K562 (cell line): Measurements from ENCODE around the gene IFI16. TPM values are rescaled to one million over a fixed set of nuclear protein-coding genes. Genes with fewer than 3 reads are reported as not detected.

Experiments used
- ATAC-seq: fragments of 200-7000 bp; cut with Tn5 transposase; 3 replicates; pipeline ENCODE4 v1.9.1; 2020; ENCODE audit warnings: moderate library complexity
- BruUV-seq: library from RNA; stranded (reverse); fragments of 400-500 nt; replicated peaks from 2 replicates; lab custom pipeline; 2021; lab: Mats Ljungman, UMichigan
- CTCF ChIA-PET: fragments of 300-600 bp; formaldehyde crosslinking; extraction: SDS; loops from one replicate; lab custom pipeline; 2021; ENCODE audit warnings: low intra/inter-chr PET ratio; lab: Yijun Ruan, JAX
- POLR2A ChIA-PET: fragments of 300-600, 350-650 bp; sonication (Branson Sonifier 250); formaldehyde crosslinking; extraction: SDS; loops from one replicate; lab custom pipeline; 2021; ENCODE audit warnings: antibody characterized with exemption, inconsistent platforms; lab: Yijun Ruan, JAX
- DNase-seq, 4 experiments: peaks; one replicate each; pipeline versions ENCODE4 v3.0.0 to v3.0.0-alpha.2; 2011 to 2018; ENCODE audit warnings: low spot score in 3 of 4, mixed read lengths in 3 of 4; ENCODE audit errors: extremely low read depth in 1 of 4
- FAIRE-seq: peaks from 2 replicates; lab custom pipeline; 2011; peaks lifted over from hg19 to GRCh38; lab: Jason Lieb, UNC
- H2AFZ ChIP-seq: 2 replicates; pipeline ENCODE4 v1.6.0; 2011; ENCODE audit warnings: low read depth, low read length, control low read depth, inconsistent platforms
- H3K27ac ChIP-seq: fragments of 200-600 bp; 3 replicates; pipeline ENCODE4 v1.8.0; 2011; ENCODE audit warnings: low read depth, mild to moderate bottlenecking, control low read depth, inconsistent platforms, low read length, moderate library complexity, mixed read lengths; ENCODE audit errors: extremely low read depth
- H3K27me3 ChIP-seq, 2 experiments: fragments of 300-600 bp in 1 of 2; 2 replicates in 1 of 2; 3 replicates in 1 of 2; pipeline versions ENCODE4 v1.6.0 to v1.8.0; 2011; ENCODE audit warnings: inconsistent platforms in 2 of 2, low read length in 2 of 2, mild to moderate bottlenecking in 1 of 2, mixed read lengths in 1 of 2, moderate library complexity in 1 of 2; ENCODE audit not compliant: control insufficient read depth in 2 of 2, insufficient read depth in 2 of 2
- H3K36me3 ChIP-seq: fragments of 300-600 bp; 3 replicates; pipeline ENCODE4 v1.8.0; 2011; ENCODE audit warnings: mild to moderate bottlenecking, low read length, inconsistent platforms; ENCODE audit not compliant: control insufficient read depth, insufficient read depth
- H3K4me1 ChIP-seq, 2 experiments: fragments of 200-600 bp in 1 of 2; replicated peaks in 1 of 2; 2 replicates in 1 of 2; 3 replicates in 1 of 2; pipeline versions ENCODE4 v1.5.1 to v1.8.0; 2011; ENCODE audit warnings: inconsistent platforms in 2 of 2, low read length in 2 of 2, mild to moderate bottlenecking in 1 of 2, mixed read lengths in 1 of 2, moderate library complexity in 1 of 2; ENCODE audit not compliant: control insufficient read depth in 2 of 2, insufficient read depth in 2 of 2
- H3K4me2 ChIP-seq: 2 replicates; pipeline ENCODE4 v1.6.1; 2011; ENCODE audit warnings: low read length, control low read depth, inconsistent platforms, mixed read lengths; ENCODE audit not compliant: insufficient read depth
- H3K4me3 ChIP-seq: fragments of 200-600 bp; sonication (generic), shearing (Covaris generic); 2 replicates; pipeline ENCODE4 v1.5.1; 2016; ENCODE audit warnings: control low read depth, inconsistent platforms
- H3K79me2 ChIP-seq: fragments of 200-600 bp; 3 replicates; pipeline ENCODE4 v1.8.0; 2011; ENCODE audit warnings: low read length, inconsistent platforms; ENCODE audit not compliant: control insufficient read depth, insufficient read depth
- H3K9ac ChIP-seq, 2 experiments: 2 replicates each; pipeline versions ENCODE4 v1.6.0 to v1.6.1; 2011; ENCODE audit warnings: low read depth in 2 of 2, low read length in 2 of 2, control low read depth in 1 of 2, inconsistent platforms in 1 of 2, mild to moderate bottlenecking in 1 of 2, mixed read lengths in 1 of 2; ENCODE audit not compliant: insufficient read depth in 1 of 2
- H3K9me1 ChIP-seq: one replicate; pipeline ENCODE4 v1.6.0; 2011; ENCODE audit warnings: inconsistent platforms, mild to moderate bottlenecking, low read length, moderate library complexity; ENCODE audit not compliant: control insufficient read depth, insufficient read depth
- H3K9me3 ChIP-seq: replicated peaks from 2 replicates; pipeline ENCODE4 v1.5.1; 2011; ENCODE audit warnings: low read depth, low read length, inconsistent platforms; ENCODE audit not compliant: control insufficient read depth, insufficient read depth
- H4K20me1 ChIP-seq: replicated peaks from 2 replicates; pipeline ENCODE4 v1.6.1; 2011; ENCODE audit warnings: low read length, inconsistent platforms, mixed read lengths; ENCODE audit not compliant: control insufficient read depth, insufficient read depth
- HDAC3 ChIP-seq: fragments of 450-650 bp; IDR thresholded peaks from 2 replicates; pipeline ENCODE4 v1.6.1; 2018; ENCODE audit warnings: borderline replicate concordance, mild to moderate bottlenecking, moderate library complexity; ENCODE audit not compliant: partially characterized antibody
- HNRNPK ChIP-seq: fragments of 200-400 bp; formaldehyde crosslinking; IDR thresholded peaks from one replicate; pipeline ENCODE4 v1.6.1; 2018; ENCODE audit warnings: mild to moderate bottlenecking, low read depth, low read length; ENCODE audit not compliant: poor library complexity, severe bottlenecking
- KLF16 ChIP-seq: IDR thresholded peaks from 2 replicates; pipeline ENCODE4 v1.6.1; 2016; ENCODE audit warnings: antibody characterized with exemption
- TCF7L2 ChIP-seq: fragments of 150-350 bp; IDR thresholded peaks from 2 replicates; pipeline ENCODE4 v1.6.1; 2016; ENCODE audit warnings: low read depth, mild to moderate bottlenecking, low read length, moderate library complexity
- in situ Hi-C: fragments of 300-500 bp; cut with MboI; formaldehyde crosslinking; loops from 4 replicates; pipeline ENCODE4 v1.15.0; 2018; ENCODE audit warnings: inconsistent platforms, mixed read lengths
- intact Hi-C: fragments of 100-400 bp; cut with micrococcal nuclease; formaldehyde crosslinking; loops from 2 replicates; pipeline ENCODE4 v1.14.2; 2022
- polyA plus RNA-seq, 8 experiments: library from polyadenylated mRNA; depleted of rRNA in 4 of 8; stranded (reverse) in 5 of 8; unstranded in 3 of 8; fragments of >200 nt; fragmentation: Nextera tagmentation in 2 of 8; fragmentation: Illumina TruSeq in 1 of 8; extraction: Ambion mirVana in 2 of 8; extraction: Trizol in 1 of 8; gene quantifications; 2 replicates each; pipeline versions ENCODE4 v1.2.1 to v1.2.3, GENCODE V29; 2011 to 2014; ENCODE audit warnings: inconsistent platforms in 1 of 8, missing spikeins in 1 of 8
- total RNA-seq, 7 experiments: library from RNA; depleted of rRNA in 6 of 7; stranded (reverse); fragments of >200 nt in 6 of 7; fragmentation: Illumina TruSeq in 2 of 7; extraction: Trizol in 2 of 7; gene quantifications; 2 replicates each; pipeline versions ENCODE4 v1.2.1 to v1.2.3, GENCODE V29; 2011 to 2021; ENCODE audit warnings: low replicate concordance in 1 of 7
- TF ChIP-seq, protein P1 (sequence below): sonication (generic); formaldehyde crosslinking; IDR thresholded peaks from 2 replicates; pipeline ENCODE4 v1.8.0; 2022; ENCODE audit warnings: mild to moderate bottlenecking, low read depth, missing genetic modification reagents
- TF ChIP-seq, protein P2 (sequence below): fragments of 450-650 bp; formaldehyde crosslinking; IDR thresholded peaks from 2 replicates; pipeline ENCODE4 v1.4.0; 2020; ENCODE audit warnings: mild to moderate bottlenecking, moderate library complexity

The IFI16 gene
- total and polyA plus RNA-seq, 9 of the 15 experiments (the other 6 are each of a cell fraction or from before 2014, with no cell fraction given): 0.70 to 2.8 (median 1.6) TPM

DNA sequence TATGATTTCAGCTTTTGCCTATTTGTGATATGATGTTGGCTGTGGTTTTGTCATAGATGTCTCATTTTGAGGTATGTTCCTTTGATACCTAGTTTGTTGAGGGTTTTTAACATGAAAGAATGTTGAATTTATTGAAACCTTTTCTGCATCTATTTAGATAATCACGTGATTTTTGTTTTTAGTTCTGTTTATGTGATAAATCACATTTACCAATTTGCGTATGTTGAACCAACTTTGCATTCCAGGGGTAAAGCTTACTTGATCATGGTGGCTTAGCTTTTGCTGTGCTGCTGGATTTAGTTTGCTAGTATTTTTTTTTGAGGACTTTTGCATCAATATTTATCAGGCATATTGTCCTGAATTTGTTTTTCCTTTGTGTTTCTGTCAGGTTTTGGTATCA lies 26.5 kb upstream of the IFI16 start (continued):
- TF ChIP-seq, protein P1, sequence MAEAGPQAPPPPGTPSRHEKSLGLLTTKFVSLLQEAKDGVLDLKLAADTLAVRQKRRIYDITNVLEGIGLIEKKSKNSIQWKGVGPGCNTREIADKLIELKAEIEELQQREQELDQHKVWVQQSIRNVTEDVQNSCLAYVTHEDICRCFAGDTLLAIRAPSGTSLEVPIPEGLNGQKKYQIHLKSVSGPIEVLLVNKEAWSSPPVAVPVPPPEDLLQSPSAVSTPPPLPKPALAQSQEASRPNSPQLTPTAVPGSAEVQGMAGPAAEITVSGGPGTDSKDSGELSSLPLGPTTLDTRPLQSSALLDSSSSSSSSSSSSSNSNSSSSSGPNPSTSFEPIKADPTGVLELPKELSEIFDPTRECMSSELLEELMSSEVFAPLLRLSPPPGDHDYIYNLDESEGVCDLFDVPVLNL (CRISPR knock-in tag): no peak
- TF ChIP-seq, protein P2, sequence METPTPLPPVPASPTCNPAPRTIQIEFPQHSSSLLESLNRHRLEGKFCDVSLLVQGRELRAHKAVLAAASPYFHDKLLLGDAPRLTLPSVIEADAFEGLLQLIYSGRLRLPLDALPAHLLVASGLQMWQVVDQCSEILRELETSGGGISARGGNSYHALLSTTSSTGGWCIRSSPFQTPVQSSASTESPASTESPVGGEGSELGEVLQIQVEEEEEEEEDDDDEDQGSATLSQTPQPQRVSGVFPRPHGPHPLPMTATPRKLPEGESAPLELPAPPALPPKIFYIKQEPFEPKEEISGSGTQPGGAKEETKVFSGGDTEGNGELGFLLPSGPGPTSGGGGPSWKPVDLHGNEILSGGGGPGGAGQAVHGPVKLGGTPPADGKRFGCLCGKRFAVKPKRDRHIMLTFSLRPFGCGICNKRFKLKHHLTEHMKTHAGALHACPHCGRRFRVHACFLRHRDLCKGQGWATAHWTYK: no peak
- TF ChIP-seq HDAC3: no peak
- TF ChIP-seq, all 486 proteins: peak for 2

DNA sequence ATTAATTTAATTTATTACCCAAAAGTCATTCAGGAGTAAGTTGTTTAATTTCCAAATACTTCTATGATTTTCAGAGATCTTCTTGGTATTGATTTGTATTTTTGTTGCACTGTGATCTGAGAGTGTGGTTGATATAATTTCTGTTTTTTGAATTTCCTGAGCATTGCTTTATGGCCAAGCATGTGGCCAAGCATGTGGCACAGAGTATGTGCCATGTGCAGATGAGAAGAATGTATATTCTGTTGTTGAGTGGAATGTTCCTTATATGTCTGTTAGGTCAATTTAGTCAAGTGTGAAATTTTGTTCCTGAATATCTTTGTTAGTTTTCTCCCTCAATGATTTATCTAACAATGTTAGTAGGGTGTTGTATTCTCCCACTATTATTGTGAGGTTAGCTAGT lies 25.3 kb upstream of the IFI16 start:
- H2AFZ ChIP-seq: no peak overlapping the region
- H3K36me3 ChIP-seq: no peaks in the 10 kb centered on the region
- H3K27me3 ChIP-seq: no peaks in the 10 kb centered on the region
- H3K9me1 ChIP-seq: no peaks in the 10 kb centered on the region
- ChIA-PET POLR2A (no interaction called here), CTCF (no interaction called here)
- no peaks in the 10 kb centered on the region for H3K79me2 ChIP-seq
- ATAC-seq (no peak), DNase-seq (no peak), FAIRE-seq (no peak)
- no peak overlapping the region for H3K9ac ChIP-seq
- intact Hi-C loops (no loop called here), in situ Hi-C loops (no loop called here)
- no peaks in the 10 kb centered on the region for H3K4me1 ChIP-seq
- no peak overlapping the region for H3K4me2 ChIP-seq
- H3K4me3 ChIP-seq: no peak overlapping the region
- H4K20me1 ChIP-seq: no peaks in the 10 kb centered on the region
- no peak overlapping the region for H3K27ac ChIP-seq
- TF ChIP-seq HNRNPK (no peak), TCF7L2 (no peak), KLF16 (no peak)
- BruUV-seq: no TSS peak
- H3K9me3 ChIP-seq: no peaks in the 10 kb centered on the region
